Adipose tissue (tissue), 3 donors: ENCODE data around the gene PLCB3. TPM values are rescaled to one million over a fixed set of nuclear protein-coding genes. Genes with fewer than 3 reads are reported as not detected.

ENCODE experiments used
- H3K27ac ChIP-seq: one replicate; pipeline ENCODE4 v1.5.1; 2013; ENCODE audit warnings: low read depth, low read length
- WGBS, 3 donors: extraction: QIAGEN DNeasy Blood & Tissue Kit; methylation state at CpG; one replicate each; pipeline ENCODE4 v1.1.7; 2013; 5-methylcytosine and 5-hydroxymethylcytosine counted together
- polyA plus RNA-seq, 3 donors: library from polyadenylated mRNA; stranded (reverse); fragments of 200-250 nt; gene quantifications; one replicate each; pipeline ENCODE4 v1.2.3, GENCODE V29; 2013
- donor health status: healthy with polysubstance abuse.
- donor health status: Bipolar disorder and iron deficiency.
- donor health status: healthy.

PLCB3 gene
- polyA plus RNA-seq, 3 donors, result 5.7 to 22.2 (median 11.1) TPM

- H3K27ac ChIP-seq, result no peak overlapping the region
- WGBS, 3 donors, result 89 to 94% (median 91%) methylated on average over 15 of the region's 15 CpGs
Observed at GRCh38 chr11:64275031-64275800, 23.9 kb downstream of the PLCB3 start.

- no peak overlapping the region for H3K27ac ChIP-seq
- 79 to 86% (median 84%) methylated on average over 2 of the region's 2 CpGs for WGBS, 3 donors
Observed at GRCh38 chr11:64275841-64276240, 24.5 kb downstream of the PLCB3 start.

- WGBS, 3 donors, result 76 to 89% (median 81%) methylated on average over 17 of the region's 17 CpGs
- H3K27ac ChIP-seq, result no peak overlapping the region
Observed at GRCh38 chr11:64276653-64277431, 25.5 kb downstream of the PLCB3 start.

- no peak overlapping the region for H3K27ac ChIP-seq
- 85 to 95% (median 88%) methylated on average over 8 of the region's 8 CpGs for WGBS, 3 donors
Observed at GRCh38 chr11:64278576-64279190, 27.4 kb downstream of the PLCB3 start.

GRCh38 chr11:64281957-64282770 lies 30.8 kb downstream of the PLCB3 start:
- H3K27ac ChIP-seq, result no peak overlapping the region
- 95 to 96% (median 96%) methylated on average over 22 of the region's 22 CpGs for WGBS, 3 donors

GRCh38 chr11:64283092-64283491 lies 31.8 kb downstream of the PLCB3 start:
- WGBS, 3 donors, result 91 to 92% (median 91%) methylated on average over 3 of the region's 3 CpGs
- no peak overlapping the region for H3K27ac ChIP-seq

- 2 to 3% (median 2%) methylated on average over 35 to 44 of the region's 44 CpGs for WGBS, 3 donors
Observed at GRCh38 chr11:64284048-64284961, 33.0 kb downstream of the PLCB3 start, which contains the start of gene BAD. Gene BAD (minus strand): TSS chr11:64284665. CDS start chr11:64284368, 297 bp downstream.

GRCh38 chr11:64284962-64285884 lies 33.9 kb downstream of the PLCB3 start, which contains the start of gene GPR137:
Gene GPR137 (plus strand): TSS chr11:64285848. CDS start chr11:64286525, 677 bp downstream.
- H3K27ac ChIP-seq, result peak within 1 kb of the TSS; percentile 56
- 0 to 1% (median 0%) methylated on average over 70 to 102 of the region's 102 CpGs for WGBS, 3 donors

More at GRCh38 chr11:64284048-64284961, 33.0 kb downstream of the PLCB3 start, which contains the start of gene BAD:
- peak within 1 kb of the TSS; percentile 56 for H3K27ac ChIP-seq

GRCh38 chr11:64285885-64286800 lies 34.8 kb downstream of the PLCB3 start:
- no peak overlapping the region for H3K27ac ChIP-seq
- 27 to 32% (median 28%) methylated on average over 33 to 40 of the region's 40 CpGs for WGBS, 3 donors

- no peak overlapping the region for H3K27ac ChIP-seq
- WGBS, 3 donors, result 76 to 92% (median 89%) methylated on average over 9 of the region's 9 CpGs
Observed at GRCh38 chr11:64286801-64287159, 35.5 kb downstream of the PLCB3 start.

GRCh38 chr11:64287676-64288352 lies 36.5 kb downstream of the PLCB3 start:
- 94 to 95% (median 95%) methylated on average over 33 of the region's 33 CpGs for WGBS, 3 donors
- no peak overlapping the region for H3K27ac ChIP-seq

GRCh38 chr11:64288353-64288750 lies 37.0 kb downstream of the PLCB3 start:
- WGBS, 3 donors, result 87 to 92% (median 92%) methylated on average over 9 of the region's 9 CpGs
- no peak overlapping the region for H3K27ac ChIP-seq

GRCh38 chr11:64289002-64289564 lies 37.8 kb downstream of the PLCB3 start:
- 93 to 96% (median 95%) methylated on average over 13 of the region's 13 CpGs for WGBS, 3 donors
- H3K27ac ChIP-seq, result no peak overlapping the region
